Thoracic aorta (tissue), 2 donors: ENCODE data around the gene SHANK2. TPM values are rescaled to one million over a fixed set of nuclear protein-coding genes. Genes with fewer than 3 reads are reported as not detected.

Experiments
- ATAC-seq: fragments of 150-250 bp; one replicate; pipeline ENCODE4 v1.8.0; 2017; ENCODE audit warnings: low read depth; ENCODE audit not compliant: insufficient number of reproducible peaks, low FRiP score
- DNase-seq: peaks from one replicate; pipeline ENCODE4 v3.0.0-alpha.2; 2020; ENCODE audit warnings: low spot score
- H3K27ac ChIP-seq, 2 donors: fragments of 200-600 bp; sonication (generic); 1 replicate in 1 of 2; 2 replicates in 1 of 2; pipeline ENCODE4 v1.5.1; 2016; ENCODE audit warnings: mild to moderate bottlenecking in 2 of 2, moderate library complexity in 2 of 2
- H3K27me3 ChIP-seq: fragments of 200-600 bp; sonication (generic); replicated peaks from 2 replicates; pipeline ENCODE4 v1.6.0; 2016; ENCODE audit warnings: mild to moderate bottlenecking; ENCODE audit not compliant: insufficient read depth
- H3K36me3 ChIP-seq: fragments of 200-600 bp; sonication (generic); one replicate; pipeline ENCODE4 v1.5.1; 2016
- H3K4me1 ChIP-seq, 2 donors: fragments of 200-600 bp; sonication (generic); 1 replicate in 1 of 2; 2 replicates in 1 of 2; pipeline versions ENCODE4 v1.5.1 to v1.6.0; 2016; ENCODE audit warnings: low read depth in 2 of 2, mild to moderate bottlenecking in 1 of 2; ENCODE audit not compliant: control insufficient read depth in 1 of 2
- H3K4me3 ChIP-seq: fragments of 200-600 bp; sonication (generic); 2 replicates; pipeline ENCODE4 v1.5.1; 2016; ENCODE audit warnings: mild to moderate bottlenecking
- H3K9me3 ChIP-seq: fragments of 200-600 bp; sonication (generic); 2 replicates; pipeline ENCODE4 v1.5.1; 2016
- CTCF ChIP-seq: fragments of 200-600 bp; sonication (generic); IDR thresholded peaks from one replicate; pipeline ENCODE4 v1.5.1; 2019; ENCODE audit warnings: antibody characterized with exemption
- total RNA-seq, 2 donors: library from RNA; depleted of rRNA; stranded (reverse); fragments of >200 nt; gene quantifications; one replicate each; pipeline versions ENCODE4 v1.1.0 to v1.2.3, GENCODE V29; 2016

Gene SHANK2
- total RNA-seq, 2 donors from 2014 or later = 0.99 TPM; not detected in 1

DNA sequence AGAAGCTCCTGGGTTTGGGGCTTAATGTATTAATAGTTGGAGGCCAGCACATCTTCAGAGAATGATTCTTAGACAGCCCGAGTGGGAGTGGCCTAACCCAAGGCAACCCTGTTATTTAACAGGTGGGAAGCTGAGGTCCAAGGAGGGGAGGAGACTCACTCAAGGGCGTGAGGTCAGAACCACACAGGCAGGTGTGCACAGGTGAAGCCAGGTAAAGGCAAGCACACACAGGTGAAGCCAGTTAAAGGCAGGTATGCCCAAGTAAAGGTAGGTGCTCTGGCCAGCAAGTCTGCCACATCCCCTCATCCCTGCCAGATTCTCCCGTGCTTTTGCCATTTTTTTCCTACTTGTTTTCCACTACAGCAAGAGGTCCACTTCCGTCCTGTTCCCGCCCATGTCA lies 2.9 kb upstream of the SHANK2 start:
- peaks cover 16 to 29% of the 10 kb centered on the region in 2 donors for H3K4me1 ChIP-seq
- H3K27me3 ChIP-seq = peaks cover 4% of the 10 kb centered on the region
- DNase-seq (no peak), ATAC-seq (no peak)
- no peak overlapping the region for H3K27ac ChIP-seq
- H3K4me3 ChIP-seq = no peak overlapping the region
- no peak for TF ChIP-seq CTCF
- no peaks in the 10 kb centered on the region for H3K9me3 ChIP-seq
- no peaks in the 10 kb centered on the region for H3K36me3 ChIP-seq

DNA sequence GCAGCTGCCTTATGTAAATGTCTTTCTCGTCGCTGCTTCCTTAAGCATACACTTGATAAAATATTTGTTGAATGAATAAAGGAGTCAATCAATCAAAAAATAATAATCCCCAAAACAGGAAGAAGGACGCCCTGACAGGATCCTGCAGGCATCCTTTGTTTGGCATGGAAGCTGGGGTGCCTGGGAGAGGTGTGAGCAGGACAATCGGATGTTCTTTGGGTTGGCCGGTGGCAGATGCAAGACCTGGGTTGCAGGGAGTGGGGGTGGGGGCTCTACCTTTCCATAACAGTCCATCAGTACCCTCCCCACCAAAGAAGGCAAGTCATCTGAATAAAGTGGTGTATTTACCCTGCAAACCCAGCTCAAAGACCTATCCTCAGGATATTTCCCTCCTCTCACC lies 1.4 kb upstream of the SHANK2 start:
- H3K9me3 ChIP-seq = no peaks in the 10 kb centered on the region
- peaks cover 16 to 29% of the 10 kb centered on the region in 2 donors for H3K4me1 ChIP-seq
- DNase-seq = no peak
- ATAC-seq = no peak
- no peak overlapping the region for H3K27ac ChIP-seq
- no peak overlapping the region for H3K4me3 ChIP-seq
- no peaks in the 10 kb centered on the region for H3K36me3 ChIP-seq
- H3K27me3 ChIP-seq = peaks cover 5% of the 10 kb centered on the region
- TF ChIP-seq CTCF = no peak

DNA sequence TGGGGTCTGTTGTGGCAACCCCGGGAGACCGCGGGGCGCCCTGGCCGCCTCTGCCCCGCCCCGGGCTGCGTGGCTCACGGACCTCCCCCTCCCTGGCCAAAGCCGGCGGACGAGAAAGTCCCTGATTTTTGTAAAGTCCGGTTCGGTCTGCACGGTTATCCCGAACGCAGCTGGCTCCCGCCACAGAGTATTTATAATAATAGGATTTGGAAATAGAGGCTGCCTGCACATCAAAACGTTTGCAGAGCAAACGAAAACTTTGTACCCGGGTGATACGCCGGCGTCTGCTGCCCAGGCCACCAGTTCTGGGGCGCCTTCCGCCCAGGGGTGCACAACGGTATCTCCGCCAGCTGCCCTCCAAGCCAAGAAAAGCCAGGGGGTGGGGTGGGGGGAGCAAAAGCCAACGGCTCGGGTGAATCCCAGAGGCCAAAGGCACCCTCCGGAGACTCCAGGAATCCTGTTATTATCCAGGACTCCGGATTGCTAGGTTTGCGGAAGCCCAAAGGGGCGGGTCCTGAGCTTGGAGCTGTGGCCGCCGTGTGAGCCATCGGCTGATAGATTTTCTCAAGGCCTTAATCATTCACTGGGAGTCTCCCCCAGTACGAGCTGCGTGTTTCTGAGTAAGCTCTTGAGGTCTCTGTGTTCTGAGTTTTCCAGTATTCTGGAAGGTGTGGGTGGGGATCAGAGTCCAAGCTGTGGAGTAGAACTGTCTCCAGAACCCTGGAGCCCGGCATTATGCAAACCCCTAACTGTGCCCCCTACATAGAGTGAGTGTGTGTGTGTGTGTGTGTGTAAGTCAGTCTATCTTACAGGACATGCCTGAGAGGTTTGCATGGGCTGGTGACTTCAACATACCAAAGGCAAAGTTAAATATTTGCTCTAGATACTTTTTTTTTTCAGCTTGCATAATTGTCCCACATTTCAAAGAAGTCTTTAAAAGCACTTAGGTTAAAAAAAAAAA lies 673 bp upstream of the SHANK2 start:
- Histone ChIP-seq H3K4me3 (peak overlapping the region; percentile 69), H3K27me3 (peaks cover 5% of the 10 kb centered on the region), H3K4me1 (peaks cover 16 to 29% of the 10 kb centered on the region in 2 donors), H3K36me3 (no peaks in the 10 kb centered on the region), H3K9me3 (no peaks in the 10 kb centered on the region), H3K27ac (no peak overlapping the region)
- DNase-seq (no peak), ATAC-seq (no peak)
- no peak for TF ChIP-seq CTCF

GRCh38 chr11:71251761-71252268 lies 562 bp downstream of the SHANK2 start:
- Histone ChIP-seq H3K9me3 (no peaks in the 10 kb centered on the region), H3K4me1 (peaks cover 16 to 29% of the 10 kb centered on the region in 2 donors), H3K36me3 (no peaks in the 10 kb centered on the region), H3K27me3 (peaks cover 5% of the 10 kb centered on the region), H3K4me3 (peak overlapping the region; percentile 69), H3K27ac (no peak overlapping the region)
- DNase-seq = no peak
- ATAC-seq = no peak
- peak; percentile 17 for TF ChIP-seq CTCF

DNA sequence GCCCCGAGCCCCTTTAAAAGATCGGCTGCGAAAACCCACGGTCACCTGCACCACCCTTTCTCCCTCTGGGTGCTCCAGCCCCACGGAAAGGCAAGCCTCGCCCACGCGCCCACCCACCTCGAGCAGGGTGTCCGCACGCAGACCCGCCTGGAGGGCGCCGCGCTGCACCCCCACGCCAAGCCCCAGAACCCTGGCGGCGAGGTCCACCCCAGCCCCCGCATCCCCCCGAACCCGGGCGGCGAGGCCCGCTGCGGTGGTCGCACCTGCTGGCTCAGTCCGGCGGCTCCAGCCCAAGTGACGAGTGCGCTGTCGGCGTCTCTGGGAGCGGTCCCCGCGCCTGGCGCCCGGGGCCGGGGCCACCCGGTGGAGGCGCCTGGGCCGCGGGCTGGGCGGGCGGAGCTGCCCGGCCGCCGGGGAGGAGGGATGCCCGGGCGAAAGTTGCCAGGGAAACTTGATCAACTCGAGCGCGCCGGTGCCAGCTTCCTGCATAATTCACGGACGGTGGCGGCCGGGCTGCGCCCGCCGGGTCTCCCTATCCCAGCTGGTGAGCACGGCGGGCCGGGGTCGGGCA lies 1.1 kb downstream of the SHANK2 start:
- no peak for DNase-seq
- Histone ChIP-seq H3K36me3 (no peaks in the 10 kb centered on the region), H3K9me3 (no peaks in the 10 kb centered on the region), H3K27ac (no peak overlapping the region), H3K27me3 (peaks cover 5% of the 10 kb centered on the region), H3K4me1 (peaks cover 16 to 29% of the 10 kb centered on the region in 2 donors), H3K4me3 (peak overlapping the region; percentile 69)
- no peak for TF ChIP-seq CTCF
- ATAC-seq = no peak
